Activated T-helper 2 cell treated with anti-CD3 and anti-CD28 coated beads, Interferon-gamma antibody, Interleukin-2, Interleukin-4, amounts not matched to agents 10 μg/mL and 5 μg/mL and 100 μg/mL, durations not matched to agents 14 hours and 24 hours and 36 hours (primary cell): ENCODE data around the gene TRIM51G. TPM values are rescaled to one million over a fixed set of nuclear protein-coding genes. Genes with fewer than 3 reads are reported as not detected.
"Not testable (repeated sequence)": the region's sequence is repeated elsewhere in the genome, so short reads cannot be mapped to it uniquely, and the experiment has no call there.

ENCODE experiments used
- DNase-seq: peaks from one replicate; pipeline ENCODE4 v3.0.0; 2021; ENCODE audit warnings: low spot score
- H3K27ac Mint-ChIP-seq: one replicate; pipeline ENCODE4 v1.8.0; 2021; ENCODE audit warnings: mixed read lengths
- H3K27me3 Mint-ChIP-seq: one replicate; pipeline ENCODE4 v1.8.0; 2021; ENCODE audit warnings: low read depth, mixed read lengths
- H3K36me3 Mint-ChIP-seq: one replicate; pipeline ENCODE4 v1.8.0; 2021; ENCODE audit warnings: low read depth, mixed read lengths
- H3K4me1 Mint-ChIP-seq: one replicate; pipeline ENCODE4 v1.8.0; 2021; ENCODE audit warnings: low read depth, mixed read lengths
- H3K4me3 Mint-ChIP-seq: one replicate; pipeline ENCODE4 v1.8.0; 2021; ENCODE audit warnings: low read depth, mild to moderate bottlenecking, moderate library complexity, mixed read lengths
- H3K9me3 Mint-ChIP-seq: one replicate; pipeline ENCODE4 v1.8.0; 2021; ENCODE audit warnings: mixed read lengths
- intact Hi-C: fragments of 100-400 bp; cut with micrococcal nuclease; formaldehyde crosslinking; loops from one replicate; pipeline ENCODE4 v1.15.1; 2023
- total RNA-seq: library from RNA; stranded (reverse); gene quantifications from 2 replicates; pipeline ENCODE4 v1.2.3, GENCODE V29; 2022

TRIM51G gene, protein sequence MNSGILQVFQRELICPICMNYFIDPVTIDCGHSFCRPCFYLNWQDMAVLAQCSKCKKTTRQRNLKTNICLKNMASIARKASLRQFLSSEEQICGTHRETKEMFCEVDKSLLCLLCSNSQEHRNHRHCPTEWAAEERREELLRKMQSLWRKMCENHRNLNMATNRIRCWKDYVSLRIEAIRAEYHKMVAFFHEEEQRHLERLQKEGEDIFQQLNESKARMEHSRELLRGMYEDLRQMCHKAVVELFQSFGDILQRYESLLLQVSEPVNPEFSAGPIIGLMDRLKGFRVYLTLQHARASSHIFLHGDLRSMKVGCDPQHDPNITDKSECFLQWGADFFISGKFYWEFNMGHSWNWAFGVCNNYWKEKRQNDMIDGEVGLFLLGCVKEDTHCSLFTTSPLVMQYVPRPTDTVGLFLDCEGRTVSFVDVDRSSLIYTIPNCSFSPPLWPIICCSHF
- total RNA-seq: not detected in 2 replicates

DNA sequence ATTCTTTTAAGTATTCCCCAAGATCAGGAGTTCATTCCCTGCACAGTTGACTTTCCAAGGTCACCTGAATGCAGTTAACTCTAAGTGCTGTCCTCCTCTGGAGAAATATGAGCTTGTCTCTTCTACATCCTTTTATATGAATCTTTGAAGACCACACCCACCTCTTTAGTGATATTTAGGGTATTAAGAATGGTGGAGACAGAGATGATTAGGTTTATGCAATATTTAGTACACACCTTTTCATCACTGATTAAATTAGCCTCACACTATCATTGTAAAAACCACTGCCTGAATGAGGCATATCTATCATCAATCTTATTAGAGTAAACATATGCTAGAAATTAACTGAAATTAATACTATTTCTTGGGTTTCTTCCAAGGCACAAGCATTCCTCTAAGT, at the start of gene TRIM51G:
Gene TRIM51G, minus strand, starts transcription at position 101 of the 400 bp plus-strand sequence. CDS start 2,190 bp downstream, outside the sequence.
- H3K4me1 Mint-ChIP-seq, H3K9me3 Mint-ChIP-seq, H3K4me3 Mint-ChIP-seq, H3K27me3 Mint-ChIP-seq, intact Hi-C loops, H3K27ac Mint-ChIP-seq, DNase-seq, H3K36me3 Mint-ChIP-seq: not testable (repeated sequence)

DNA sequence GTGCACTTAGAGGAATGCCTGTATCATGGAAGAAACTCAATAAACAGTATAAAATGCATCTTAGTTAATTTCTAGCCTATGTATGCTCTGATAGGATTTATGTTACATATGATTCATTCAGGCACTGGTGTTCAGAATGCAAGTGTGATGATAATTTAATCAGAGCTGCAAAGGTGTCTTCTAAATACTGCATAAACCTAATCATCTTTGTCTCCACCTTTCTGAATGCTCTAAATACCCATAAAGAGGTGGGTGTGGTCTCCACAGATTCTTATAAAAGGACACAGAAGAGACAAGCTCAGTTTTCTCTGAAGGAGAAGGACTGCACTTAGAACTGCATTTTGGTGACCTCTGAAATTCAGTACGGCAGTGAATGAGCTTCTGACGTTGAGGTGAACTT, 44.8 kb upstream of the TRIM51G start, which contains the start of gene TRIM49B:
Gene TRIM49B, plus strand, starts transcription at position 301 of the 400 bp plus-strand sequence. CDS start 2,777 bp downstream, outside the sequence.
- H3K36me3 Mint-ChIP-seq, H3K4me1 Mint-ChIP-seq, H3K27ac Mint-ChIP-seq, H3K27me3 Mint-ChIP-seq, DNase-seq, intact Hi-C loops, H3K9me3 Mint-ChIP-seq, H3K4me3 Mint-ChIP-seq: not testable (repeated sequence)

DNA sequence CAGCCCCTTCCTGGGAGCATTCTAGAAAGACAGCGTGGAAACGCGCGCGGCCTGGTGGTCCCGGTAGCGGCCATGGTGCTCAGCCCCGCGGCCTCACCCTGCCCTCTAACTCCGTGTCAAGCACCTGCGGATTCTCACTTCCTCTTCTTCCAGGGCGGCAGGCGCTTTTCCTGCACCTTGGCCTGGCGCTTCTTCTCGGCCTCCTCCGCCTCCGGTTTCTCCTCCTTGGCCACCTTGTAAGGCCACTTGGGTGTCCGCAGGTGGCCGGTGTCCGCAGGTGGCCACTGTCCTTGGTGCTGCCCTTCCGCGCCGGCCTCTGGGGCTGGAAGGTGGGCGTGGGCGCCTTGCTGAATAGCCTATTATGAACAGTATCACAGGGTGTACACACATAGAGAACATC, 15.1 kb downstream of the TRIM51G start:
- intact Hi-C loops, H3K27ac Mint-ChIP-seq, H3K4me1 Mint-ChIP-seq, H3K36me3 Mint-ChIP-seq, DNase-seq, H3K4me3 Mint-ChIP-seq, H3K27me3 Mint-ChIP-seq: not testable (repeated sequence)
- H3K9me3 Mint-ChIP-seq: peaks cover 10% of the 10 kb centered on the region

DNA sequence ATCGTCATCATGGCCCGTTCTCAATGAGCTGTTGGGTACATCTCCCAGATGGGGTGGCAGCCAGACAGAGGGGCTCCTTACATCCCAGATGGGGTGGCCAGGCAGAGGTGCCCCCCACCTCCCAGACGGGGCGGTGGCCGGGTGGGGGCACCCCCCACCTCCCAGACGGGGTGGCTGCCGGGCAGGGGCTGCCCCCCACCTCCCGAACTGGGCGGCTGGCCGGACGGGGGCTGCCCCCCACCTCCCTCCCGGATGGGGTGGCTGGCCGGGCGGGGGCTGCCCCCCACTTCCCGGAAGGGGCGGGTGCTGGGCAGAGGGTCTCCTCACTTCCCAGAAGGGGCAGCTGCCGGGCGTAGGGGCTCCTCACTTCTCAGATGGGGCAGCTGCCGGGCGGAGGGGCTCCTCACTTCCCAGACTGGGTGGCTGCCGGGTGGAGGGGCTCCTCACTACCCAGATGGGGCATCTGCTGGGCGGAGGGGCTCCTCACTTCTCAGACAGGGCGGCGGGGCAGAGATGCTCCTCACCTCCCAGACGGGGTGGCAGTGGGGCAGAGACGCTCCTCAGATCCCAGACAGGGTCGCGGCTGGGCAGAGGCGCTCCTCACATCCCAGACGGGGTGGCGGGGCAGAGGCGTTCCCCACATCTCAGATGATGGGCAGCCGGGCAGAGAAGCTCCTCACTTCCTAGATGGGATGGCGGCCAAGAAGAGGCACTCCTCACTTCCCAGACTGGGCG, 28.2 kb downstream of the TRIM51G start:
- H3K27ac Mint-ChIP-seq, H3K4me1 Mint-ChIP-seq, DNase-seq, H3K36me3 Mint-ChIP-seq, H3K4me3 Mint-ChIP-seq, intact Hi-C loops, H3K27me3 Mint-ChIP-seq: not testable (repeated sequence)
- peaks cover 12% of the 10 kb centered on the region for H3K9me3 Mint-ChIP-seq

DNA sequence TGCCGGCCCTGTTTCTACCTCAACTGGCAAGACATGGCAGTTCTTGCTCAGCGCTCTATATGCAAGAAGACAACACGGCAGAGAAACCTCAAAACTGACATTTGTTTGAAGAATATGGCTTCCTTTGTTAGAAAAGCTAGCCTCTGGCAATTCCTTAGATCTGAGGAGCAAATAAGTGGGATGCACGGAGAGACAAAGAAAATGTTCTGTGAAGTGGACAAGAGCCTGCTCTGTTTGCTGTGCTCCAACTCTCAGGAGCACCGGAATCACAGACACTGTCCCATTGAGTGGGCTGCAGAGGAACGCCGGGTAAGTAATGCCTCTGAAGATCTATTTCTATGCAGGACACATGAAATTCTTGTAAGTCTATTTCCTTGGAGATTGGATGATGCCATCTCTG, 37.9 kb downstream of the TRIM51G start:
- DNase-seq, H3K4me3 Mint-ChIP-seq, H3K4me1 Mint-ChIP-seq, H3K27ac Mint-ChIP-seq, H3K27me3 Mint-ChIP-seq, H3K36me3 Mint-ChIP-seq, intact Hi-C loops, H3K9me3 Mint-ChIP-seq: not testable (repeated sequence)

Other genes with a start within 250 kb of the TRIM51G start
- not detected in 2 replicates for gene TRIM49B, start 44.9 kb upstream of the TRIM51G start, total RNA-seq
- gene TRIM64C, start 75.2 kb upstream of the TRIM51G start, total RNA-seq: not detected in 2 replicates
- gene FOLH1, start 224.7 kb upstream of the TRIM51G start, total RNA-seq: not detected in 2 replicates